DND-41 (cell line): ENCODE results near the gene KDELR3.

Experiments used
- ATAC-seq: fragments of 200-7000 bp; cut with Tn5 transposase; 3 replicates; pipeline ENCODE4 v1.9.1; 2021; ENCODE audit warnings: low read depth; ENCODE audit not compliant: insufficient read depth
- DNase-seq: peaks from one replicate; pipeline ENCODE4 v3.0.0-alpha.2; 2020
- H2AFZ ChIP-seq: 2 replicates; pipeline ENCODE4 v1.6.0; 2012; ENCODE audit warnings: low read depth, low read length
- H3K27ac ChIP-seq: 2 replicates; pipeline ENCODE4 v1.5.1; 2012; ENCODE audit warnings: low read length, inconsistent platforms
- H3K27me3 ChIP-seq: fragments of 200-600 bp; sonication (generic); 2 replicates; pipeline ENCODE4 v1.6.0; 2012; ENCODE audit warnings: low read length, mild to moderate bottlenecking, inconsistent platforms; ENCODE audit not compliant: insufficient read depth, poor library complexity
- H3K36me3 ChIP-seq: 2 replicates; pipeline ENCODE4 v1.5.1; 2012; ENCODE audit warnings: low read length, inconsistent platforms; ENCODE audit not compliant: insufficient read depth
- H3K4me1 ChIP-seq: 2 replicates; pipeline ENCODE4 v1.5.1; 2012; ENCODE audit warnings: mild to moderate bottlenecking, low read length; ENCODE audit not compliant: insufficient read depth
- H3K4me2 ChIP-seq: 2 replicates; pipeline ENCODE4 v1.6.0; 2012; ENCODE audit warnings: mild to moderate bottlenecking, moderate library complexity, low read length, inconsistent platforms; ENCODE audit not compliant: insufficient read depth
- H3K4me3 ChIP-seq, 2 experiments: fragments of 200-600 bp in 1 of 2; shearing (Covaris generic) in 1 of 2; 2 replicates each; pipeline ENCODE4 v1.5.1; 2012 to 2016; ENCODE audit warnings: inconsistent platforms in 2 of 2, low read length in 2 of 2, mild to moderate bottlenecking in 2 of 2, low read depth in 1 of 2, moderate library complexity in 1 of 2
- H3K79me2 ChIP-seq: 2 replicates; pipeline ENCODE4 v1.6.0; 2012; ENCODE audit warnings: low read length, inconsistent platforms; ENCODE audit not compliant: insufficient read depth
- H3K9ac ChIP-seq: 2 replicates; pipeline ENCODE4 v1.6.0; 2012; ENCODE audit warnings: low read depth, mild to moderate bottlenecking, inconsistent platforms, low read length, moderate library complexity
- H3K9me3 ChIP-seq: 2 replicates; pipeline ENCODE4 v1.5.1; 2012; ENCODE audit warnings: low read length, moderate library complexity, mild to moderate bottlenecking, inconsistent platforms; ENCODE audit not compliant: insufficient read depth, severe bottlenecking
- H4K20me1 ChIP-seq: 2 replicates; pipeline ENCODE4 v1.6.0; 2012; ENCODE audit warnings: low read length; ENCODE audit not compliant: insufficient read depth
- EZH2 ChIP-seq: IDR thresholded peaks from 3 replicates; pipeline ENCODE4 v1.6.1; 2012; ENCODE audit warnings: borderline replicate concordance, low read depth, mild to moderate bottlenecking, moderate library complexity, low read length, inconsistent platforms; ENCODE audit not compliant: severe bottlenecking
- TF ChIP-seq, protein P1 (sequence below): IDR thresholded peaks from 2 replicates; pipeline ENCODE4 v1.5.1; 2012; ENCODE audit warnings: borderline replicate concordance, low read length, moderate library complexity, mild to moderate bottlenecking; ENCODE audit not compliant: poor library complexity, severe bottlenecking; ENCODE audit errors: extremely low read depth

The KDELR3 gene

DNA sequence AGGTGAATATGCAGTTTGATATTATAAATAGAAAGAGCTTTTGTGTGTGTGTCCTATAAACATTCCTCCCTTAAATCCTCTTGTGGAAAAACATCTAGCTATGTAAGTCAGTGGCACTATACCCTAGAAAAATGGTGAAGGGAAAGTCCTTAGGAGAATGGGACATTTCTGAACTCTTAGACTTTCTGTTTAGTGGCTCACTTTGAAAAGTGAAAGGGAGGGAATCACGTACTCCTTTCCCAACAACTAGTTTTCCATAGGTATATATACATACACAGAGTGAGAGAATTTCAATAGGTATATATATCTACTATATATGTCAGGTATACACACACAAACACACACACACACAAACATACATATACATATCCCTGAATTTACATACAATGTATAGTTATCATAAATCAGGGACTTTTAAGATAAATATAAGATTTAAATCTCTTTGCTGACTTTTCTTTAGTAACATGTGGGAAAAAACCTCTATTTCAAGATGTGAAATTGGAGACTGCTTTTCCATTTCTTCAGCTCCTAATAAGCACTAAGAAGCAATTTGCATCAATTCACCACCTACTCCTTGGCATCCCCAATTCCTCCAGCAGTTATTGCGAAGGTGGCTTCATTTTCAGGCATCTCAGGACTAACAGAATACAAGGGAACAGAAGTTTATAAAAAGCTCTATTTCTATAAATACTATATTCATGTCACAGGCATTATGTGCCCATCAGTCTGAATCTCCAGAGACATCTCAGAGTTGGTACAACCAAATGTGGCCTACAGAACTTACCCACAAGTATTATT lies 51.8 kb downstream of the KDELR3 start:
- Histone ChIP-seq H3K27ac (no peak overlapping the region), H4K20me1 (no peaks in the 10 kb centered on the region), H3K9ac (no peak overlapping the region), H2AFZ (no peak overlapping the region), H3K4me1 (no peaks in the 10 kb centered on the region), H3K4me3 (no peak overlapping the region), H3K79me2 (no peaks in the 10 kb centered on the region), H3K9me3 (no peaks in the 10 kb centered on the region), H3K4me2 (no peak overlapping the region), H3K27me3 (no peaks in the 10 kb centered on the region), H3K36me3 (no peaks in the 10 kb centered on the region)
- ATAC-seq (no peak), DNase-seq (no peak)
- no peak for TF ChIP-seq EZH2
- TF ChIP-seq, protein P1, sequence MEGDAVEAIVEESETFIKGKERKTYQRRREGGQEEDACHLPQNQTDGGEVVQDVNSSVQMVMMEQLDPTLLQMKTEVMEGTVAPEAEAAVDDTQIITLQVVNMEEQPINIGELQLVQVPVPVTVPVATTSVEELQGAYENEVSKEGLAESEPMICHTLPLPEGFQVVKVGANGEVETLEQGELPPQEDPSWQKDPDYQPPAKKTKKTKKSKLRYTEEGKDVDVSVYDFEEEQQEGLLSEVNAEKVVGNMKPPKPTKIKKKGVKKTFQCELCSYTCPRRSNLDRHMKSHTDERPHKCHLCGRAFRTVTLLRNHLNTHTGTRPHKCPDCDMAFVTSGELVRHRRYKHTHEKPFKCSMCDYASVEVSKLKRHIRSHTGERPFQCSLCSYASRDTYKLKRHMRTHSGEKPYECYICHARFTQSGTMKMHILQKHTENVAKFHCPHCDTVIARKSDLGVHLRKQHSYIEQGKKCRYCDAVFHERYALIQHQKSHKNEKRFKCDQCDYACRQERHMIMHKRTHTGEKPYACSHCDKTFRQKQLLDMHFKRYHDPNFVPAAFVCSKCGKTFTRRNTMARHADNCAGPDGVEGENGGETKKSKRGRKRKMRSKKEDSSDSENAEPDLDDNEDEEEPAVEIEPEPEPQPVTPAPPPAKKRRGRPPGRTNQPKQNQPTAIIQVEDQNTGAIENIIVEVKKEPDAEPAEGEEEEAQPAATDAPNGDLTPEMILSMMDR, result no peak

DNA sequence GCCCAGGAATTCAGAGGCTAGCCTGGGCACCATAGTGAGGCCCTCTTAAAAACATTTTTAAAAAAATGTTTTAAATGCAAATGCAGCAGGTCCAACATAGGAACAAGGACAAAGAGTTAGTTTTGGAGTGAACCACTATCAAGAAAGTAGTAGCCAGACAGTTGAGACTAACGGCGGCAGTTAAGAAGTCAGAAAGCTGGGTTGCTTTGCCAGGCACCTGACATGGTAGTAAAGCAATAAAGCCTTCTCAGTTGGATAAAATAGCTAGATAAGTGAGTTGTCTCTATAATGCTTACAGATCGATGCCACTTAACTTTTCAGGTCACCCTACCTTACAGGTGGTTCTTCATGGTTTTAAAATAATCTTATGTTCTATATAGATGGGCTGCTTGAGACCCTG lies 55.1 kb downstream of the KDELR3 start:
- TF ChIP-seq, protein P1, result no peak
- TF ChIP-seq EZH2, result no peak
- no peak overlapping the region for H3K4me2 ChIP-seq

DNA sequence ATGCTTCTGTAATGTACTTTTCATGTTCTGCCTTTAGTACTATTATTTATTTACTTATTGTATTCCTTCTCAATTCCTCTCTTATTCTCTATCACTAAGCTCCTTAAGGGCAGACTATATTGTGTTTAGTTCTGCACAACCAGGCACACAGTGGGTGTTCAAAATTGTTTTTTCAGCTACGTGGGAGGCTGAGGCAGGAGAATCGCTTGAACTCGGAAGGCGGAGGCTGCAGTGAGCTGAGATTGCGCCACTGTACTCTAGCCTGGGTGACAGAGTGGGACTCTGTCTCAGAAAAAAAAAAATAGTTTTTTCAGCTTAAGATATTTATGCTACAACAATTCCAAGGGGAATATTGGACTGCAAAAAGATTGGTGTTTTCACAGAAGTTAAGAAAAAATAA lies 55.6 kb downstream of the KDELR3 start:
- H3K4me2 ChIP-seq, result no peak overlapping the region
- H3K9ac ChIP-seq, result no peak overlapping the region
- no peak overlapping the region for H3K4me3 ChIP-seq
- no peaks in the 10 kb centered on the region for H3K9me3 ChIP-seq
- H4K20me1 ChIP-seq, result no peaks in the 10 kb centered on the region
- H3K27ac ChIP-seq, result no peak overlapping the region
- ATAC-seq (no peak), DNase-seq (no peak)
- H2AFZ ChIP-seq, result no peak overlapping the region
- H3K27me3 ChIP-seq, result no peaks in the 10 kb centered on the region
- H3K4me1 ChIP-seq, result no peaks in the 10 kb centered on the region
- H3K36me3 ChIP-seq, result no peaks in the 10 kb centered on the region
- H3K79me2 ChIP-seq, result no peaks in the 10 kb centered on the region
- no peak for TF ChIP-seq EZH2
- TF ChIP-seq, protein P1, result no peak

More for the DNA sequence above, 55.1 kb downstream of the KDELR3 start:
- Histone ChIP-seq H3K9ac (no peak overlapping the region), H3K36me3 (no peaks in the 10 kb centered on the region), H4K20me1 (no peaks in the 10 kb centered on the region), H3K4me3 (no peak overlapping the region), H3K27ac (no peak overlapping the region), H2AFZ (no peak overlapping the region), H3K4me1 (no peaks in the 10 kb centered on the region), H3K9me3 (no peaks in the 10 kb centered on the region), H3K27me3 (no peaks in the 10 kb centered on the region), H3K79me2 (no peaks in the 10 kb centered on the region)
- no peak for DNase-seq
- ATAC-seq, result no peak
